M059J (cell line): ENCODE results near the gene TNIK. TPM values are rescaled to one million over a fixed set of nuclear protein-coding genes. Genes with fewer than 3 reads are reported as not detected.
A peak's percentile ranks its signal among the peaks of the same experiment; 100 is the strongest.
"Not testable (repeated sequence)": the region's sequence is repeated elsewhere in the genome, so short reads cannot be mapped to it uniquely, and the experiment has no call there.

Experiments
- DNase-seq: peaks from one replicate; pipeline ENCODE4 v3.0.0-alpha.2; 2012; ENCODE audit warnings: low read depth
- total RNA-seq: library from RNA; depleted of rRNA; stranded (reverse); fragments of >200 nt; shearing (Covaris generic); gene quantifications from 2 replicates; pipeline ENCODE4 v1.2.3, GENCODE V29; 2014

The TNIK gene
- total RNA-seq, 1 experiment from 2014 or later: 26.3 TPM

DNA sequence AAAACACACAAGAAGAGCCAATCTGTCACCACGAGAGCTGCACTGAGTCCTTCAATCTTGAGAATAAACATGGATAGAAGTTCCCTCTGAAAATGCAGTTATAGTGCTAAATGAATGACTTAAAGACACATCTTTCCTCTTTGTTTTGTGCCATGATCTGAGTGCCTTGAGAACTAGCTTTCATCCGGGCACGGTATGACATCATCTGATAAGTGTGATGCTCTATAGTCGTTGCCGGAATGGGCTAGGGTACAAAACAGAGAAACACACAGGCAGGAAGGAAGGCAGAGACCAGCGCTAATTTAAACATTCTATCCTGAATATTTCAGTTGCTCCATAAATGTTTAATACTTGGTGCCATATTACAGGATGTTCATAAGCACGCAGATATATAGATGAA, 146.5 kb downstream of the TNIK start:
- DNase-seq: no peak

DNA sequence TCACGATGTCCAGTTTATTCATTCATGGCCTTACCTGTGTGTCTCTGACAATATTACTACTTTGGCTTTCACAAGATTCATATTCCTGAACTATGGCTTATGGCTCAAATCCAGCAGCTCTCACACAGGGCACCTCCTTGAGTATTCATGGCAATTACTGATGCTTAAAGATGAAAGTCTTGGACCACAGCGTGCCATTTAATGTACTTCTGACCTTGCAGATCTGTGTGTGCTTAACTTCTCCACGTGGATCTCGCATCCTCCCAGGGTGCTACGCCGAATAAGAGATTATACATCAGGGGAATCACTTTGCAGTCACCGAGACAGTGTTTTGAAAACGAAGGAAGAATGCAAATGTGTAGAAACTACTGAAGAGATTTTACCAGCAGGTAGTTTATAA, 147.5 kb downstream of the TNIK start:
- DNase-seq: no peak

DNA sequence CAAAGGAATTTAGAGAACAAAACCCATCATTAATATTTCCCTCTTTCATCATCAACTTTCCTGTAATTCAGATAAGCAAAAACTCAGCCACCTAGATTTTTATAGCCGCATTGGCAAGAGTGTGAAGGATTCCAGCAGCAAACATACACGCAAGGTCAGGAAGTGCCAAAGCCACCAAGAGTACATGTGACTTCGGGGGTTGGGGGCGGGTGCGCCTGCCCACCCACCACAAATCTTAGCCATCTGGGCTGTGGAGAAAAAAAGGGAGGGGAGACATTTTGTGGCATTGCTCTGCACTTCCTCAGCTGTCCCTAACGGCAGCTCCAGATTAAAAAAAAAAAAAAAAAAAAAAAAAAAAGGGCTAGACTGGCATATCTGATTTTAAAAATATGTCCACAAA, 148.4 kb downstream of the TNIK start:
- no peak for DNase-seq

DNA sequence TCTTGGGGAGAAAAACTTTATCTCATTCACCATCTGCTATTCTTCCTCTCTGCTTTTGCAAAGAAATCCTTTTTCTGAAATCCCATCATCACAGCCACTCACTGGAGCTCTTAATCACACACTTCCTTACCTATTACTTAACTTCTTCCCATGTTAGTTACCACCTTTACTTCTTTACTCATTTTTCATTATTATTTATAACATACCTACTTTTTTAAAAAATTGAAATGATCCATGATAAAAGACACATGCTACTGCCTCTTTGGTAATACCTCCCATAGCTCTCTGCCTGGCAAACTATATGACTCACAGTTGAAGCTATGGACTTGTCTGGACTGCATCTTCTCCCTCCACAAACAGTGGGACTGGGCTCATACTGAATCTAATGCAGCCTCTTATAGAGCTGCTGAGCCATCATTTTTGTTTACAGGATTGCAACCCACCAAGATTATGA, 150.3 kb downstream of the TNIK start:
- peak; percentile 74 for DNase-seq

DNA sequence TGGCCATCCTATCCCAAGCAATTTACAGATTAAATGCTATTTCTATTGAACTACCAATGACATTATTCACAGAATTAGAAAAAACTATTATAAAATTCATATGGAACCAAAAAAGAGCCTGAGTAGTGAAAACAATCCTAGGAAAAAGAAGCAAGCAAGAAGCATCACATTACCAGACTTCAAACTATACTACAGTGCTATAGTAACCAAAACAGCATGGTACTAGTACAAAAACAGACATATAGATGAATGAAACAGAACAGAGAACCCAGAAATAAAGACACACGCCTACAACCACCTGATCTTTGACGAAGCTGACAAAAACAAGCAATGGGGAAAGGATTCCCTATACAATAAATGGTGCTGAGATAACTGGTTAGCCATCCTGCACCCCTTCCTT, 152.2 kb downstream of the TNIK start:
- no peak for DNase-seq

DNA sequence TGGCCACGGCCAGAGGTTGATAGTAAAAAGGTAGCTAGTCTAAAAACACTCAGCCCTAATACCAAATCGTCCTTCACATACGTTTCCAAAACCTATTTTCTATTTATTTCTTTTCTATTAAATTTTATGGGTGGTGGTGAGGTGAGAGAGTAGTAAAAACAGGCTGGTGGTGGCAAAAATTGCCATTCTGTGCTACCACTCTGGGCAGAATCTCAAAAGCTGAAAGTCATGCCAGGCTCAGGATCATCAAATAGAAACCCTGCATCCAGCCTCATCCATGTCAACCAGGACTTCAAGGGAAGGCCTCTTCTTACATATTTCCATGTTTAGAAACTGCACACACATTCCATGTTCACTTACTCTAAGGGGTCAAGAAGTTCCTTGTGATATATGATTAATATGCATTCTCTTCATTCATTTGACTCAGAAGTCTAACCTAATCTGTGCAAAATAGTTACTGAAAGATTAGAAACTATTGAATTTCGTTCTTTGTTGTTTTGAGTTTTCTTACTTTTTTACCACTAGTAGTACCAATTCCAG, 153.1 kb downstream of the TNIK start:
- no peak for DNase-seq

DNA sequence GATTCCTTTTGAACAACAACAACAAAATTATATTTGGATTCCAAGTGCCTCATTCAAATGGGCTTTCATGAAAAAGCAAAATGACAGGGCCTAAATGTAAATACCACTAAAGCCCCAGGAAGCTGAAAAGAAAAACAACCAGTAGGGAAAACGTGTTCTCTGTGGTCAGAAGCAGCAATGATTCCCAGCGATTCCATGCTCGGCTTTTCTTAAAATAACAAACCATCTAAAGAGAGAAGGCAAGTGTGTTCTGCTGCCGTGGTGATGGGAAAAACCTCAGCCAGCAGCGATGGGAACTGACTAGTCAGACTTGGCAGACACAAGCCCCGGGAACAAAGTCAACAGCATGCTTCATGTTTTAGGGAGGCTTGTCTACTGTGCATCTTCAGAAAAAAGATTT, 153.6 kb downstream of the TNIK start:
- DNase-seq: peak; percentile 99

DNA sequence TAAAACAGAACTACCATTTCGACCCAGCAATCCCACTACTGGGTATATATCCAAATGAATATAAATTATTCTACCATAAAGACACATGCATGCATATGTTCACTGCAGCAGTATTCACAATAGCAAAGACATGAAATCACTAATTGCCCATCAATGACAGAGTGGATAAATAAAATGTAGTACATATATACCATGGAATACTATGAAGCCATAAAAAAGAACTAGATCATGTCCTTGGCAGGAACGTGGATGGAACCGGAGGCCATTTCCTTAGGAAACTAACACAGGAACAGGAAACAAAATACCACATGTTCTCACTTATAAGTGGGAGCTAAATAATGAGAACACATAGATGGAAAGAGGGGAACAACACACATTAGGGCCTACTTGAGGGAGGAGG, 154.4 kb downstream of the TNIK start:
- not testable (repeated sequence) for DNase-seq

DNA sequence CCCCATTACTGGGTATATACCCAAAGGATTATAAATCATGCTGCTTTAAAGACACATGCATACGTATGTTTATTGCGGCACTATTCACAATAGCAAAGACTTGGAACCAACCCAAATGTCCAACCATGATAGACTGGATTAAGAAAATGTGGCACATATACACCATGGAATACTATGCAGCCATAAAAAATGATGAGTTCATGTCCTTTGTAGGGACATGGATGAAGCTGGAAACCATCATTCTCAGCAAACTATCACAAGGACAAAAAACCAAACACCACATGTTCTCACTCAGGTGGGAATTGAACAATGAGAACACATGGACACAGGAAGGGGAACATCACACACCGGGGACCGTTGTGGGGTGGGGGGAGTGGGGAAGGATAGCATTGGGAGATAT, 155.7 kb downstream of the TNIK start:
- not testable (repeated sequence) for DNase-seq

DNA sequence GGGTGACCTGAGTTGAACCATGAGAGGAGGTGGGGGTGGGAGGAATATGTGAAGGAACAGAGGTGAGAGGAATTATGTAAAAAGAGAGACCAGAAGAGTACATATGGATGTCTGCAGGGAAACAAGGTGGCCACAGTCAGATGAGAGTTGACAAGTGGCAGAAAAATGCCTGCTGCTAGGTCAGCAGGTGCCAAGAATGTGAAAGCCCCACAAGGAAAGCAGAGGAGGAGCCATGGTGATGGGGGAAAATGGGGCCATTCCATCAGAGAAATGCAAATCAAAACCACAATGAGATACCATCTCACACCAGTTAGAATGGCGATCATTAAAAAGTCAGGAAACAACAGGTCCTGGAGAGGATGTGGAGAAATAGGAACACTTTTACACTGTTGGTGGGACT, 156.2 kb downstream of the TNIK start:
- peak; percentile 63 for DNase-seq

DNA sequence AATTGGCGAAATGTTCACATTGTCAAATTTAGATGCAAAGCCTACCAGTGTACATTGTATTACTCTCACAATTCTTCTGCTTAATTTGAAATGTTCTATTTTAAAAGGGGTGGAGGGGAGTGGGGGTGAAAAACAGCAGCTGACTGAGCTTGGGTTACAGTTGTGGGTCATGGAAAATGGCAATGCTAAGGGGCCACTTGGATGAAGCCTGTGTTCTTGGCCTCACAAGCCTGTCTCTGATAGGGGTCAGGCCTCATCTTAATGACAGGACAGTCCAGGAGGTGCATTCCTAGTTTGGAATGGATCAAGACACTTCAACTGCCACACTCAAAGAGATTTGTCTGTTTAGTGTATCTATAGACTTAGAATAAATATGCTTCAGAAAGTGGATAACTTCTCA, 158.2 kb downstream of the TNIK start:
- no peak for DNase-seq

DNA sequence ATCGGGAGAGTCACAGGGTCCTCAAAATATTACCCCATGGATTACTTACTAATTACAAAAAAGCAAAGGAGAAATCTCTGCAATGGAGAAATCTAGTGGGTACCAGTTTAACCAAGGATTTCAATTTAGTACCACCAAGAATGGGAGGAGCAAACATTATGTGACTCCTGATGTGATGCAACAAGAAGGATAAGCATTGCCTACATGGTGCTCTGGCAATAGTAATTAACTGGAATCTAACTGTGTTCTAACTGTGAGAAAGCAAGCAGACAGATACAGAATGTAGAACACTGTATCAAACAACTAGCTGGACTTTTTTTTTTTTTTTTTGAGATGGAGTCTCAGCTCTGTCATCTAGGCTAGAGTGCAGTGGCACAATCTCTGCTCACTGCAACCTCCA, 159.2 kb downstream of the TNIK start:
- no peak for DNase-seq

DNA sequence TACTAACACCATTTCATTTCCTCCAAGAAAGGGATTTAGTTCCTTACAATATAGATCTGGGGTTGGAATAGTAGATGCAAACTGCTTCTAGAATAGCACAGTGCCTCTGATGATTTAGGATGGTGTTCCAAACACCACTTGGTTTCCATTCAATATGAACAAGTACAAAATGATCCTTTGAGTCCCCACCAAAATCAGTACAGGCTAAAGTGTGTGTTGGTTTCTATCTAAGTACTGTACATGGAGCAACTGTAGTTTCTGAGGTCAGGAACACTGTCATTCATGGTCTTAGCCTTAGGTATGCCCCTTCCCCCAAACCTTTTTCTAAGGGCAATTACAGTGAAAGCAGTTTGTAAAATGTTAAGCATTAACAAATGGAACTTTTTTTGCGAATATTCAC, 162.3 kb downstream of the TNIK start:
- no peak for DNase-seq

DNA sequence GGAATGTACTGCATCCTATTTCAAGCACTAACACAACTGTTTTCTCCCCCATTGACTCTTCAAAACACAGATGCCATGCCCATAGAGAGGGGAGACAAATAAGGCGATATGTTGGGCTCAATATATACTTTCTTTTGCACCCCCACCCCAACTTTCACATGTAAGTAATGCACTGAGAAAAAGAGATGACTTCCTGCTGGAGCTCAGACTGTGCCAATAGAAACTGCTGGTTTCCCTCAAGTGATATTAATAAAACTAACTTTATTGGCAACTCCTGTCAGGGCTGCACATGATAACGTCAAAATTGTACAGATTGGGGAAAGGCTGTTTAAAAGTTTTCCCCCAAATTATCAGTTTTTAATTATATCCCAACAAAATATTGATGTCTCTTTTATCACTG, 163.0 kb downstream of the TNIK start:
- DNase-seq: no peak

DNA sequence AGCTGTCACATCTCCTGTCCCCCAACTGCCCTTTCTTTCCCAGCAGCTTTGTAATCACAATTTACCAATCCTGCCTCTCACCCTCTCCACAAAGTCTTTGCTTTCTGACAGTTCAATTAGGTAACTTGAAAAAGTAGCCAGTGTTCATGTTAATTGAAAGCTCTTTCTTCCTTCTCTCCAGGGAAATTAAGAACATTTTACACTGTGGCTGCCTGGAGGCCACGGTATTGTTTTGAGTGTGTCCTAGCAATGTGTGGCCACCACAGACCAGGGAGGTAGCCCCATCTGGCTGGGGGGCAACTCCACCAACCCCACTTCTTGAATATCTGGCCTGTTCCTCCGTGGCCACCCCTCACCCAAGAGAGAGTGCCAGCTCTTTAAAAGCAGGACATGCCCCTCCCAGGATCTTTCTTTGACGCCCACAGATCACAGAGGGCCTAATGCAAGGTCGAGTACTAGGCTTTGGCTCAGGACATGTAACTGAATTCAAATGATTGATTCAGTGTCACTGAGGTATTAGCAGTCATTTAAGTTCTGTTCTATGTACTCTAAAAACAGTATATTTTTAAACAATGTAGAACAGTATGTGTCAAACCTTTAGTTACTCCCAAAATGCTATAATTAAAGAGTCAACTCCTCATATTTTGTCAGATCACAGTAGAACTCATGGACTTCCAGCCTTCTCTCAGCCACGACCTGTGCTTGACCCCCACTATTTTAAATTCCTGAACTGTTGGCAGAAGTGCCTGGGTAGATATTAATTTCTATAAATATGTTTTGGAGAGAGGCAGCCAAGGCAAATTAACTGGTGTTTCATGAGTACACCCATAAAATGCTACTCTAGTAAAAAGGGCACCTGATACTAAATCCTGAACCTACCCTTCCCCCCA, 164.5 kb downstream of the TNIK start:
- no peak for DNase-seq

DNA sequence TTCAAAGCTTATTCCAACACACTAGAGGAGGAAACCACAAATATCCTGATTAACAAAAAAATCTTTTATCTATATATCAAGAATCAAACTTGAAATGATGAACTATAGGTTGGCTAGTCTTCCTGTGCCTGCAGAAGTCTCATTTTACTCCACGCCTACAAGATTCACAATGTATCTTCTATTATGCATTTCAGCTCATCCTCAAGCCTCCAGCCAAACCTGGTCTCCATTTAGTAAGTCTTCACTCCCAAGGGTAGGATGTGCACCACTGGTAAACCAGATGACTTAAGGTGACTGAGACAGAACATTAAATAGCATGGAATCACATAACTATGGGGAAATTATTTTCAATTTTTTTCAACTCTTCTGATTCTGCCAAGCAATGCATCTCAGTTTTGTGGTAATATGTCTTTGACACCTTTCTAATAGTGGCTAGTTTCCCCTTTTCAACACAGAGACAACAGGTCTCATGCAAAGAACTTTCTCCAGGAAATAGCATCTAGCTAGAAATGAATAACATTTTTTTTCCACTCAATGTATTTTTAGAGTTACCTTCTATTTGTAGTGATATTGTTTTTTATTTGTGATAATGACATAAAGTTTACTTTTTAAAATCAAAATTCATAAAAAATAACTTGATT, 166.9 kb downstream of the TNIK start:
- no peak for DNase-seq

DNA sequence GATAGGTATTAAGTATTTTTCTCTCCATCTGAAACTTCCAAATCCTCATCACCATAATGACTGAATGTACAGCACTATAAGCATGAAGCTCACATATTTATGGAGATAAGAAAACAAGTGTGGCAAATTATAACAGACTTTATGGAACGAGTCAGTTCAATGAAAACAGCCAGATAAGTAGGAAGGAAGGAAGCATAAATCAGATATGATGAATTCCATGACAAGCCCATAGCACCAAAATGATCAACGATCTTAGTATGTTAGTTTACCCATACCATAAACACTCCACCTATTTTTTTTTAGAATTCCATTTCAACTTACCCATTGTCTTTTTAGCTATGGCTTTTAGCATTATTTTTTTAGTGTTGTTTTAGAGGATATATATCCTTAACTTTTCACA, 169.5 kb downstream of the TNIK start:
- no peak for DNase-seq

DNA sequence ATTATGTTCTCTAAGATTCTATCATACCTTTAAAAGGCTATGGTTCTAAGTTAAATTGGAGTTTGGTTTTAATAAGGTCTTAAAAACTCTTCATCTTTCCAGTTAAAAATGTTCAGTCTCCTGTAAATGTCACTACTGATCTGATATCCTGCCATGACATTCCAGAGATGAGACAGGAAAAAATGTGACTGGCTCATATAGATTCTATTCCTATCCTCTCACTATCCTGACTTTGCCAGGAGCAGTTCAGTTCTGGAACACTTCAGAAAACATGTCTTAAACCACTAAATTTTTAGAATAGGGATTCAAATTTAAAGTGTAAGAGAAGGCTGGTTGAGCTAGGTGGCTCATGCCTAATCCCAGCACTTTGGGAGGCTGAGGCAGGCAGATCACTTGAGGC, 170.9 kb downstream of the TNIK start:
- DNase-seq: no peak

DNA sequence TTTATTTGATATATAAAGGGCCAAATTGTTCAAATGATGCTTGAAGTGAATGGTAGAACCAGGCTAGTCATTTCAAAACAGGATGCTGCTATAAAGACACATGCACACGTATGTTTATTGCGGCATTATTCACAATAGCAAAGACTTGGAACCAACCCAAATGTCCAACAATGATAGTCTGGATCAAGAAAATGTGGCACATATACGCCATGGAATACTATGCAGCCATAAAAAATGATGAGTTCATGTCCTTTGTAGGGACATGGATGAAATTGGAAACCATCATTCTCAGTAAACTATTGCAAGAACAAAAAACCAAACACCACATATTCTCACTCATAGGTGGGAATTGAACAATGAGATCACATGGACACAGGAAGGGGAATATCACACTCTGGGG, 172.4 kb downstream of the TNIK start:
- not testable (repeated sequence) for DNase-seq

DNA sequence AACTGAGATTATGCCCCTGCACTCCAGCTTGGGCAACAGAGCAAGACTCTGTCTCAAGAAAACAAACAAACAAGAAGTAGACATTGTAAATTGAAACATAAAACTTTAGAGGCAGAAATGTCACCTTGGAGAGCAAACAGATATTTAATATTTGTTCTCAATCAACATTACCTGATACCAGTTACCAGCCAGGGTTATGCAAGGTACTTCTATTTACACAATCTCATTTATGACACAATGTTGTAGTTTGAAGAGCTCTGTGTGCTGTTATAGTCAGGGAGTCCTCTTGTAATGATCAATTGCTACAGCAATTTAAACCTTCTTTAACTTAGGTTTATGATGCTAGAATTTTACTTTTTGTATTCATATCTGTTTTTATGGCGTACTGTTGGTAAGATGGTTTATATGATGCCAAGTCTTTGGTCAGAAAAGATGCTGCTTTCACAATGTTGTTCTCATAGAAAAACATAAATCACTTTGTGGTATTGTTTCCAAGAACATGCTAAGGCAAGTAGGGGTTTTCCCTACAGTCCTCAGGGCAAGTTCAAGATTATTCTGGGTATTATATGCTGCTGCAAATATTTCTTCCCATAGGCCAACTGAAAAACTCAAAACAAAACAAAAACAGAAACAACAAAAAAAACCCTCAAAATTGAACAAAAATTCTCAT, 173.5 kb downstream of the TNIK start:
- DNase-seq: peak; percentile 53

DNA sequence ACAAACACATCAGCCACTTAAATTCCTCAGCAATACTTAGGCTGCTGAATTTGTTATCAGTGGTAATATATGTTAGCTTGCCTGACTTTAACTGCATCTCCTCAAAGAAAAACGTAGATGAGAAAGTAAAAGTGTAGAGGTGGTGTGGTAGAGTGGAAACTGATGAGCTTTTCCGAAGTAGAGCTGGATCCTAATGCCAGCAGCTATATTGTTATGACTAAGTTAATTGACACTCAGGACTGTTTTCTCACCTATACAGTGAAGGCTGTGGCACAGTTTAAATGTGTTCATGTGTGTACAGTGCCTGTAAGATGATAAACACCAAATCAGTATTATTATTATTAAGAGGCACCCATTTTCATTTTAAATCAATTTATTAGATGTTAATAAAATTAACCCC, 174.9 kb downstream of the TNIK start:
- DNase-seq: peak; percentile 50

DNA sequence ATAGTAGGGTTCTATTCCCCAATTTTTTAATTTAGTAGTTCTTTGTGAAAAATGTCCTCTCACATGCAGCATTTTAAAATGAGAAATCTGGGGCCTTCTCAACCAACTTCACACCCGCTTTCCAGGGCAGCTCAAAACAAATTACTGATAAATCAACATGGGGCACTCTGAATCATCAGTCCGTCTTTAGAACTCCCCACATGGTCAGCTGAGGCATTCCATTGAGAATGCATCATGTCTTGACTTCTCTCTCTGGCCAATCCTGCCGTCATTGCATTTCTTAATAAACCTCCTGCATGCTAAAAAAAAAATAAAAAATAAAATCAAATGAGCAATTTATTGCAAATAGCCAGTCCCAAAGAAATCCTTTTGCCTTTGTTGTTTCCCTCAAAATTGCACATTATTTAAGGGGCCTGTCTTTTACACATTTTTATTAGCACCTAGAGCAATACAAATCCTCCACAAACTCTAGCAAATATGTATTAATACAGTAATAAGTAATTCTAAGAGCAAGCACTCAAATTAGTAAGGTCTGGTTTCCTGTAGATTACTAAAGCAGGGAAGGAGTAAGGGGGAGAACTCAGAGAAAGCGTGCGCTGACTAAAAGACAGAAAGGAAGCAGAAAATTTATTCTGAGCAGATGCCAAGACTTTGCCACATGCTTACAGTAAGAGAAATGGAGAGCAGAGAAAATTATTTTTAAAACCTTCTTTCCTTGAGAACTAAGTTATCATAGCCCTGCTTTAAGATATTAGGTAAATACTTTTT, 175.7 kb downstream of the TNIK start:
- DNase-seq: peak; percentile 99
